RWPE1 (cell line): ENCODE data around the gene RNF144B.
A peak's percentile ranks its signal among the peaks of the same experiment; 100 is the strongest.

Experiments used
- CTCF ChIA-PET: fragments of 350-600 bp; sonication (Branson Sonifier 250); formaldehyde crosslinking; extraction: SDS; loops from one replicate; lab custom pipeline; 2021; lab: Yijun Ruan, JAX
- POLR2A ChIA-PET: fragments of 400-600 bp; formaldehyde crosslinking; extraction: SDS; loops from one replicate; lab custom pipeline; 2020; ENCODE audit warnings: antibody characterized with exemption; ENCODE audit not compliant: low non-redundant PET; lab: Yijun Ruan, JAX
- DNase-seq: peaks from one replicate; pipeline ENCODE4 v3.0.0; 2012; ENCODE audit warnings: low spot score
- H3K27ac ChIP-seq: fragments of 450-650 bp; 2 replicates; pipeline ENCODE4 v1.5.1; 2017
- TF ChIP-seq, protein P1 (sequence below): fragments of 450-650 bp; conservative IDR thresholded peaks from 2 replicates; pipeline ENCODE4 v1.5.1; 2017; ENCODE audit warnings: low read depth, mild to moderate bottlenecking

The RNF144B gene

GRCh38 chr6:18384621-18385020 is 2.5 kb upstream of the RNF144B start:
- CTCF ChIA-PET, result no interaction called here
- no peak for DNase-seq
- POLR2A ChIA-PET, result no interaction called here

GRCh38 chr6:18386298-18386976 is 713 bp upstream of the RNF144B start:
- POLR2A ChIA-PET, result interaction anchor here (0.5 to 1.2 kb wide), 3 partner anchors 16 to 505 kb away, joined by 3 read pairs; partner anchors contain the start of gene DEK
- H3K27ac ChIP-seq, result peak overlapping the region; percentile 91
- DNase-seq, result no peak
- CTCF ChIA-PET, result interaction anchor here (0.6 kb wide), 1 partner anchor 803 kb away, joined by 4 read pairs; no protein-coding TSS in a partner anchor
- TF ChIP-seq, protein P1, sequence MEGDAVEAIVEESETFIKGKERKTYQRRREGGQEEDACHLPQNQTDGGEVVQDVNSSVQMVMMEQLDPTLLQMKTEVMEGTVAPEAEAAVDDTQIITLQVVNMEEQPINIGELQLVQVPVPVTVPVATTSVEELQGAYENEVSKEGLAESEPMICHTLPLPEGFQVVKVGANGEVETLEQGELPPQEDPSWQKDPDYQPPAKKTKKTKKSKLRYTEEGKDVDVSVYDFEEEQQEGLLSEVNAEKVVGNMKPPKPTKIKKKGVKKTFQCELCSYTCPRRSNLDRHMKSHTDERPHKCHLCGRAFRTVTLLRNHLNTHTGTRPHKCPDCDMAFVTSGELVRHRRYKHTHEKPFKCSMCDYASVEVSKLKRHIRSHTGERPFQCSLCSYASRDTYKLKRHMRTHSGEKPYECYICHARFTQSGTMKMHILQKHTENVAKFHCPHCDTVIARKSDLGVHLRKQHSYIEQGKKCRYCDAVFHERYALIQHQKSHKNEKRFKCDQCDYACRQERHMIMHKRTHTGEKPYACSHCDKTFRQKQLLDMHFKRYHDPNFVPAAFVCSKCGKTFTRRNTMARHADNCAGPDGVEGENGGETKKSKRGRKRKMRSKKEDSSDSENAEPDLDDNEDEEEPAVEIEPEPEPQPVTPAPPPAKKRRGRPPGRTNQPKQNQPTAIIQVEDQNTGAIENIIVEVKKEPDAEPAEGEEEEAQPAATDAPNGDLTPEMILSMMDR, result no peak

More at GRCh38 chr6:18384621-18385020, 2.5 kb upstream of the RNF144B start:
- no peak overlapping the region for H3K27ac ChIP-seq
- TF ChIP-seq, protein P1, result no peak

DNA sequence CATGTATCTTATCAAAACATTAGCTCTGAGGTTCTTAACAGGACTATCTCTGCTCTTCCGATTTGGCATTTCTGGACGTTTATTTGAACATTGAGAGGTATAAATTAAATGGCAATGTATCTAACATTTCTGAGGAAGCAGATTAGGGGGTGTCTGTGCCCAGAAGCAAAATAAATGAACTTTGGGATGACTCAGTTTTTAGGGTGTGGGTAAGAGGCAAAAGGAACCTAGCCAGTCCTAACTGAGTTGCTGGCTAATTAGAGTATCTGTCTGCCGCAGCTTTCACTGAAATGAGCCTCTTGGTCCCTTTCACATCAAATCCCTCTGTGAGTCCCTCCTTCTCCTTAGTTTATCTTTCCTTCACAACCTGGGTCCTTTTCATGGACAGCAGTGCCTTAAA is 1.1 kb downstream of the RNF144B start:
- TF ChIP-seq, protein P1, result no peak
- no peak overlapping the region for H3K27ac ChIP-seq
- peak; percentile 15 for DNase-seq
- ChIA-PET POLR2A (interaction anchor here (0.6 kb wide), 1 partner anchor 1713 kb away, joined by 3 read pairs; no protein-coding TSS in a partner anchor), CTCF (no interaction called here)

DNA sequence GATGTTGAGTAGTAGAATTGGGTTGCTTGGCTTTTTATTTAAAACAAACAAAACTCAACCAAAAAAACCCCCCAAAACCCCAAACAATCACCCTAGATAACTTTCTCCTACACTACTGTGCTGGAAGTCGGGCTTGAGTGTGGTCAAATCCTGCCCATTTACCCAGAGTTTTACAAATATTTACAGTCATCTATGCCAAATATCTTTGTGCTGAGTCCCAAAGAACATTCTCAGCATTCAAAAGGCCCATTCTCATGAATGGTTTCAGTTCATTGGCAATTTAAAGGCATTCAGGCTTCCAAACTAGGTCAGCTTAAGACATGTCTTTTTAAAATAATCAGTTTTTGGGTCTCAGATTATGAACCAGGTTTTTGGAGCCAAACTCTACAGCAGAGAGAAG is 1.8 kb downstream of the RNF144B start:
- no peak overlapping the region for H3K27ac ChIP-seq
- CTCF ChIA-PET, result no interaction called here
- POLR2A ChIA-PET, result interaction anchor here (0.5 kb wide), 1 partner anchor 361 kb away, joined by 3 read pairs; no protein-coding TSS in a partner anchor
- DNase-seq, result peak; percentile 32
- TF ChIP-seq, protein P1, result no peak

- TF ChIP-seq, protein P1, result no peak
- ChIA-PET CTCF (no interaction called here), POLR2A (no interaction called here)
- DNase-seq, result no peak
- no peak overlapping the region for H3K27ac ChIP-seq
Measured at GRCh38 chr6:18389479-18389878, 2.3 kb downstream of the RNF144B start.

DNA sequence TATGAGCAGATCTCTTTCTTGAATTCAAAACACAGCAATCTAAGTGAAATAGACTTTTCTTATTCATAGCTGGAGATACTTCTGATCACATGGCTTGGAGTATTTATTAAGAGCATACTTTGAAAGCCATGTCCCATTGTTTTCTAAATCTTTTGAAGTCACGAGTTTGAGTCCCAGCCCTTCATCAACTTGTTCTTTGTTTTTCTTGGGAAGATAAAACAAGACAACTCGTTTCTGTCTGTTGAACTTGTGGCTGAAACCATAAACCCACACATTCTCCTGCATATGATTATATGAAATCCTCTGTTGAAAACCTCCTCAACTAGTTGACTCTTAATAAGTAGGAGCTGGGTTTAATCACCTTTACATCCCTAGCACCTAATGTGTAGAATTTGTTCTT is 3.3 kb downstream of the RNF144B start:
- no peak for DNase-seq
- CTCF ChIA-PET, result no interaction called here
- POLR2A ChIA-PET, result no interaction called here
- no peak overlapping the region for H3K27ac ChIP-seq
- TF ChIP-seq, protein P1, result no peak
